NCI-H1105 (cell line): Measurements from ENCODE around the gene SLC31A1.
"Not testable (repeated sequence)": the region's sequence is repeated elsewhere in the genome, so short reads cannot be mapped to it uniquely, and the experiment has no call there.

Experiments used
- DNase-seq: peaks from one replicate; lab custom pipeline; 2025; lab: John Stamatoyannopoulos, UW

SLC31A1 gene

GRCh38 chr9:113220467-113221002 is 809 bp upstream of the SLC31A1 start:
- DNase-seq, result no peak

GRCh38 chr9:113221800-113222481 is 597 bp downstream of the SLC31A1 start:
- DNase-seq, result no peak

GRCh38 chr9:113222482-113222841 is 1.1 kb downstream of the SLC31A1 start:
- DNase-seq, result no peak

- no peak for DNase-seq
Measured at GRCh38 chr9:113223963-113224362, 2.6 kb downstream of the SLC31A1 start.

GRCh38 chr9:113227436-113227835 is 6.1 kb downstream of the SLC31A1 start:
- DNase-seq, result no peak

- DNase-seq, result no peak
Measured at GRCh38 chr9:113228130-113228665, 6.9 kb downstream of the SLC31A1 start.

GRCh38 chr9:113231701-113232100 is 10.4 kb downstream of the SLC31A1 start:
- DNase-seq, result no peak

GRCh38 chr9:113235701-113236255 is 14.4 kb downstream of the SLC31A1 start:
- not testable (repeated sequence) for DNase-seq

- DNase-seq, result no peak
Measured at GRCh38 chr9:113237026-113237425, 15.7 kb downstream of the SLC31A1 start.

GRCh38 chr9:113238202-113238858 is 17.0 kb downstream of the SLC31A1 start:
- DNase-seq, result no peak

GRCh38 chr9:113238859-113239232 is 17.5 kb downstream of the SLC31A1 start:
- DNase-seq, result no peak

GRCh38 chr9:113241161-113241560 is 19.8 kb downstream of the SLC31A1 start:
- no peak for DNase-seq

GRCh38 chr9:113244556-113244955 is 23.2 kb downstream of the SLC31A1 start:
- DNase-seq, result no peak

GRCh38 chr9:113245894-113246293 is 24.6 kb downstream of the SLC31A1 start:
- no peak for DNase-seq

GRCh38 chr9:113246928-113247327 is 25.6 kb downstream of the SLC31A1 start:
- DNase-seq, result no peak

- DNase-seq, result no peak
Measured at GRCh38 chr9:113247640-113248039, 26.3 kb downstream of the SLC31A1 start.

GRCh38 chr9:113249661-113250060 is 28.3 kb downstream of the SLC31A1 start:
- DNase-seq, result not testable (repeated sequence)

GRCh38 chr9:113250807-113251206 is 29.5 kb downstream of the SLC31A1 start:
- DNase-seq, result no peak

GRCh38 chr9:113254991-113255390 is 33.6 kb downstream of the SLC31A1 start:
- DNase-seq, result no peak

- no peak for DNase-seq
Measured at GRCh38 chr9:113255438-113255837, 34.1 kb downstream of the SLC31A1 start.

- DNase-seq, result no peak
Measured at GRCh38 chr9:113257863-113258262, 36.5 kb downstream of the SLC31A1 start.

GRCh38 chr9:113258282-113258681 is 36.9 kb downstream of the SLC31A1 start:
- DNase-seq, result no peak
